Upper lobe of left lung (tissue), 4 donors: ENCODE data around the gene SHISAL1.
"Not testable (repeated sequence)": the region's sequence is repeated elsewhere in the genome, so short reads cannot be mapped to it uniquely, and the experiment has no call there.

ENCODE experiments used
- CTCF ChIP-seq, 6 experiments: fragments of 450-650 bp in 4 of 6; fragments of 200-600 bp in 2 of 6; sonication (generic) in 2 of 6; IDR thresholded peaks; one replicate each; pipeline ENCODE4 v1.5.1; 2016 to 2019; ENCODE audit warnings: antibody characterized with exemption in 6 of 6
- EP300 ChIP-seq, 4 donors: sonication (generic); formaldehyde crosslinking; IDR thresholded peaks; one replicate each; pipeline ENCODE4 v1.5.1; 2017; ENCODE audit warnings: antibody characterized with exemption in 4 of 4, control low read depth in 2 of 4
- POLR2A ChIP-seq, 4 donors: fragments of 450-650 bp; IDR thresholded peaks; one replicate each; pipeline ENCODE4 v1.5.1; 2016 to 2017; ENCODE audit warnings: antibody characterized with exemption in 4 of 4, mild to moderate bottlenecking in 2 of 4
- POLR2AphosphoS5 ChIP-seq, 2 donors: sonication (generic); formaldehyde crosslinking; IDR thresholded peaks; one replicate each; pipeline ENCODE4 v1.5.1; 2017; ENCODE audit warnings: antibody characterized with exemption in 2 of 2

GRCh38 chr22:44323140-44323790, 10.5 kb upstream of the SHISAL1 start:
- not testable (repeated sequence) for TF ChIP-seq CTCF, POLR2A, POLR2AphosphoS5, EP300 (IDR thresholded peaks at IDR 0.05)
